Measurements from ENCODE around the gene CFAP299.

DNA sequence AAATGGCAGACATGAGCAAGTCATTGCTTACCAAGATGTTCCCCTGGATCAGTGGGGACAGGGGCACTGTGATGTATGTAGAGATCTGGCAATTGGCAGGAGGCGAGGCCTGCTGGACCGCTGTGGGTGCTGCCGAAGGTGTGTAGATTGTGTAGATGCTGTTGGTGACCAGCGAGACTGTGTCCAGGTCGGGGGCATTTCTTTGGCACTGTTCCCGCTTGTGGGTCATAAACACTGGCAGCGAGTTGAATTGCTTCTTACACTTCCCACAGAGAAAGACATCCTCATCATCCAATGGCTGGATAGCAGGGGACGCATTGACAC lies 52.7 kb downstream of the CFAP299 start:
- TF ChIP-seq, protein P1, sequence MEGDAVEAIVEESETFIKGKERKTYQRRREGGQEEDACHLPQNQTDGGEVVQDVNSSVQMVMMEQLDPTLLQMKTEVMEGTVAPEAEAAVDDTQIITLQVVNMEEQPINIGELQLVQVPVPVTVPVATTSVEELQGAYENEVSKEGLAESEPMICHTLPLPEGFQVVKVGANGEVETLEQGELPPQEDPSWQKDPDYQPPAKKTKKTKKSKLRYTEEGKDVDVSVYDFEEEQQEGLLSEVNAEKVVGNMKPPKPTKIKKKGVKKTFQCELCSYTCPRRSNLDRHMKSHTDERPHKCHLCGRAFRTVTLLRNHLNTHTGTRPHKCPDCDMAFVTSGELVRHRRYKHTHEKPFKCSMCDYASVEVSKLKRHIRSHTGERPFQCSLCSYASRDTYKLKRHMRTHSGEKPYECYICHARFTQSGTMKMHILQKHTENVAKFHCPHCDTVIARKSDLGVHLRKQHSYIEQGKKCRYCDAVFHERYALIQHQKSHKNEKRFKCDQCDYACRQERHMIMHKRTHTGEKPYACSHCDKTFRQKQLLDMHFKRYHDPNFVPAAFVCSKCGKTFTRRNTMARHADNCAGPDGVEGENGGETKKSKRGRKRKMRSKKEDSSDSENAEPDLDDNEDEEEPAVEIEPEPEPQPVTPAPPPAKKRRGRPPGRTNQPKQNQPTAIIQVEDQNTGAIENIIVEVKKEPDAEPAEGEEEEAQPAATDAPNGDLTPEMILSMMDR (IDR thresholded peaks at IDR 0.05): no peak
- no peak for TF ChIP-seq EP300 (IDR thresholded peaks at IDR 0.05)
